Coronary artery (tissue), 2 donors: ENCODE measurements around the gene MYL12A.

Source experiments
- DNase-seq: peaks from one replicate; pipeline ENCODE4 v3.0.0-alpha.2; 2017; ENCODE audit warnings: low spot score
- H3K27ac ChIP-seq, 2 donors: fragments of 200-600 bp; sonication (generic); one replicate each; pipeline ENCODE4 v1.5.1; 2016 to 2019
- H3K4me3 ChIP-seq: fragments of 200-600 bp; sonication (generic); 2 replicates; pipeline ENCODE4 v1.5.1; 2016; ENCODE audit warnings: mild to moderate bottlenecking, moderate library complexity
- TF ChIP-seq, protein P1 (sequence below): fragments of 200-600 bp; sonication (generic); IDR thresholded peaks from one replicate; pipeline ENCODE4 v1.5.1; 2019; ENCODE audit warnings: antibody characterized with exemption

MYL12A gene

DNA sequence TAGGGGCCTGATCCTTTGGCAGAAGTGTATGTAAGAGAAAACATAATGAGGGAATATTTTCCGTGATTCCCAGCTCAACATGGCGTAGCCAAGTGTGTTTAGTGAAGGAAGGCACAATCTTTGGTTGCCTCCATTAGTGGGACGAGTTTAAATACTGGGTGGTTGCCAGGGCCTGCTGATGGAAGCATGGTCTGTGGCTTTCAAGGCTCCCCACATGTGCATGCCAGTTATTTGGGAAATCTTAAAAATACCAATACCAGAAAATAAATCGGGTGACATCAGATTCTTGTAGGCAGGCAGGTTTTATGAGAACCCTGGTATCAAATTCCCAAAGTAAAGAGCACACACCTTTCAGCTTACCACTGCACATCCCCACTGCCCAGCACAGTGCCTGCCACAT is 7.1 kb downstream of the MYL12A start:
- no peak for DNase-seq
- TF ChIP-seq, protein P1, sequence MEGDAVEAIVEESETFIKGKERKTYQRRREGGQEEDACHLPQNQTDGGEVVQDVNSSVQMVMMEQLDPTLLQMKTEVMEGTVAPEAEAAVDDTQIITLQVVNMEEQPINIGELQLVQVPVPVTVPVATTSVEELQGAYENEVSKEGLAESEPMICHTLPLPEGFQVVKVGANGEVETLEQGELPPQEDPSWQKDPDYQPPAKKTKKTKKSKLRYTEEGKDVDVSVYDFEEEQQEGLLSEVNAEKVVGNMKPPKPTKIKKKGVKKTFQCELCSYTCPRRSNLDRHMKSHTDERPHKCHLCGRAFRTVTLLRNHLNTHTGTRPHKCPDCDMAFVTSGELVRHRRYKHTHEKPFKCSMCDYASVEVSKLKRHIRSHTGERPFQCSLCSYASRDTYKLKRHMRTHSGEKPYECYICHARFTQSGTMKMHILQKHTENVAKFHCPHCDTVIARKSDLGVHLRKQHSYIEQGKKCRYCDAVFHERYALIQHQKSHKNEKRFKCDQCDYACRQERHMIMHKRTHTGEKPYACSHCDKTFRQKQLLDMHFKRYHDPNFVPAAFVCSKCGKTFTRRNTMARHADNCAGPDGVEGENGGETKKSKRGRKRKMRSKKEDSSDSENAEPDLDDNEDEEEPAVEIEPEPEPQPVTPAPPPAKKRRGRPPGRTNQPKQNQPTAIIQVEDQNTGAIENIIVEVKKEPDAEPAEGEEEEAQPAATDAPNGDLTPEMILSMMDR = no peak
- Histone ChIP-seq H3K27ac (peak overlapping the region in 1 of 2 donors; percentile 77), H3K4me3 (no peak overlapping the region)

DNA sequence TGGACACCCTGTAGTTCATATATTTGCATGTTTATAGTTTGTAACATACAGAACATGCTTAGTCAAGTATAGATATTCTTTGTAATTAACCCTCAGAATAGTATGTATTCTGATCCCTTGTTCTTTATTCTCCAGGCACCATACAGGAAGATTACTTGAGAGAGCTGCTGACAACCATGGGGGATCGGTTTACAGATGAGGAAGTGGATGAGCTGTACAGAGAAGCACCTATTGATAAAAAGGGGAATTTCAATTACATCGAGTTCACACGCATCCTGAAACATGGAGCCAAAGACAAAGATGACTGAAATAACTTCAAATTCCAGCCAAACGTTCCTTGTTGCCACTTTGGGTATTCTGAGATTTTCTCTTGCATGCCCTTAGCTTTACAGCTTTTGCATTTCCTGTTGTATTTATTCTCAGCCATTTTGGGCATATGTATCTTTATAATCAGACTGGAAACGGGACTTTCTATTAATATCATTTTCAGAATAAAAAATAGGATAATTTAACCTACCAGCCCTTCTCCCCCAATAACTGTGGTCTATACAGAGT is 8.1 kb downstream of the MYL12A start:
- Histone ChIP-seq H3K27ac (peak overlapping the region; percentile 19 to 77), H3K4me3 (no peak overlapping the region)
- no peak for DNase-seq
- TF ChIP-seq, protein P1 = no peak

DNA sequence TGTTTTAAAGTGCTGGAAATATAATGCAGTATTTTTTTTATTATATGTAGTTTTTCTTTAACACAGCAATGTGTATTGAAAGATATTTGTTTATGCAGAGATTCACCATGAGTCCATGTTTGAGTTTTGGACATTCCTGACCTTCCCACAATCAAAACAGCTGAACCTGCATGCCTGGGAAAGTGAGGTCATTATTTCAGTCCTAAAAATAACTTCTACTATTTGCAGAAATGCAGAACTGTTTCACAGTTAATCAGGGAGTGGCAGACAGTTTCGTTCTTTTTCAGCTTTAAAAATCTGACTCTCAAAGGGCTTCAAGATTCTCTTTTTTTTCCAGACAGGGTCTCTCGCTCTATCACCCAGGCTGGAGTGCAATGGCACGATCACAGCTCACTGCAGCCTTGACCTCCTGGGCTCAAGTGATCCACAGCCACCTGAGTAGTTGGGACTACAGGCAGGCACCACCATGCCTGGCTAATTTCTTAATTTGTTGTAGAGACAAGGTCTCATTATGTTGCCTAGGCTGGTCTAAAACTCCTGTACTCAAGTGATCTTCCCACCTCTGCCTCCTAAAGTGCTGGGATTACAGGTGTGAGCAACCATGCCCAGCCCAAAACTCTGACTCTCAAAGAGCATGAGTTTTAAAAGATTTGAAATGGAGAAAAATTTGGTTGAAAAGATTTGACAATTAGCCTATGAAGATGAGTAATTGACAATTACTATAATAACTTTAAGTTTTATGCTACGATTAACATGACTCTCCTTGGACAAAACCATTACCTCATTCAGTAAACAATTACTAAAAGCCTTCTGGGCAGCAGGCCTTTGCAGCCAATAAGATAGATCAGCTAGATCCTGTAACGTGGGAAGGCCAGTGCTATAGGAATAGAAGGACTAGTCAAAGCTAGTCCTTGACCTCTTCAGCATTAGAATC is 9.4 kb downstream of the MYL12A start:
- Histone ChIP-seq H3K4me3 (peak overlapping the region; percentile 6), H3K27ac (peak overlapping the region; percentile 60 to 77)
- DNase-seq = no peak
- TF ChIP-seq, protein P1 = no peak

DNA sequence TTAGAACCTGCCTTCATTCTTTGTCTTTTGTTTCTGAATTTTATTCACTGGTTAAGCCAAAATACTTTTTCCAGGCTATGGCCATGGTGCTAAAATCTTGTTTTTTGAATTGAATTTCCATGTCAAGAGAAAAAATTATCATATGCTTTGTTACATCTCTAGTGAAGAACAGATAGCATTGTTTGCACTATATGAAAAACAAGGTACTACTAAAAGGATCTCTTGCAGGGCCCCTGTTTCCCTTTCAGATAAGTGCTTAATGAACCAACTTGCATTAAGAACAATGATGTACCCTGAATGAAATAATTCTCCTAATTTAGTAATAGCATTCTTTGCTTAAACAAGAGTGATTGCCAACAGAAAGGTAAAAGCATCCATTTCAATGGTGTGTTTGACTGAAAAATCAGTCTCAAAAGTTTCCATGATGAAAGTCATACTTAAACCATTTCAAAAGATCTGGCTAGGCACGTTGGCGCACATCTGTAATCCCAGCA is 10.1 kb downstream of the MYL12A start:
- H3K27ac ChIP-seq = peak overlapping the region; percentile 60 to 77
- TF ChIP-seq, protein P1 = no peak
- DNase-seq = no peak
- no peak overlapping the region for H3K4me3 ChIP-seq

DNA sequence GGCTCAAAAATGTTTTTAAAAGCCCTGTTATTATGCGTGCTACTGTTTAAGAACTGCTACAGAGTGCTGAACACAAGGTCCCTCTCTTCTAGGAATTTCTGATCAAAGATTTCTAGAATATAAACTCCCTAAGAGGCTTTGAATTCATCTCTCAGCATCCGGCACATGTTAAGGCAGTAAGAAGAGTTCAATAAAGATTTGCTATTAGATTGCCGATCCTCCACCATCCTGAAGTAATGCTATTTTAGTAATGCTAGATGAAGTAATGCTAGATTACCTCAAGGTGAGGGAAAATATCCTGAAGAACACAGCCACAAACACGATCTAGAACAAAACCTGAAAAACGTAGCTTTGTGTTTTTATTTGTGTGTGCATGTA is 13.4 kb downstream of the MYL12A start:
- DNase-seq = no peak
- peak overlapping the region; percentile 98 for H3K4me3 ChIP-seq
- TF ChIP-seq, protein P1 = no peak
- peak overlapping the region; percentile 94 to 99 for H3K27ac ChIP-seq

DNA sequence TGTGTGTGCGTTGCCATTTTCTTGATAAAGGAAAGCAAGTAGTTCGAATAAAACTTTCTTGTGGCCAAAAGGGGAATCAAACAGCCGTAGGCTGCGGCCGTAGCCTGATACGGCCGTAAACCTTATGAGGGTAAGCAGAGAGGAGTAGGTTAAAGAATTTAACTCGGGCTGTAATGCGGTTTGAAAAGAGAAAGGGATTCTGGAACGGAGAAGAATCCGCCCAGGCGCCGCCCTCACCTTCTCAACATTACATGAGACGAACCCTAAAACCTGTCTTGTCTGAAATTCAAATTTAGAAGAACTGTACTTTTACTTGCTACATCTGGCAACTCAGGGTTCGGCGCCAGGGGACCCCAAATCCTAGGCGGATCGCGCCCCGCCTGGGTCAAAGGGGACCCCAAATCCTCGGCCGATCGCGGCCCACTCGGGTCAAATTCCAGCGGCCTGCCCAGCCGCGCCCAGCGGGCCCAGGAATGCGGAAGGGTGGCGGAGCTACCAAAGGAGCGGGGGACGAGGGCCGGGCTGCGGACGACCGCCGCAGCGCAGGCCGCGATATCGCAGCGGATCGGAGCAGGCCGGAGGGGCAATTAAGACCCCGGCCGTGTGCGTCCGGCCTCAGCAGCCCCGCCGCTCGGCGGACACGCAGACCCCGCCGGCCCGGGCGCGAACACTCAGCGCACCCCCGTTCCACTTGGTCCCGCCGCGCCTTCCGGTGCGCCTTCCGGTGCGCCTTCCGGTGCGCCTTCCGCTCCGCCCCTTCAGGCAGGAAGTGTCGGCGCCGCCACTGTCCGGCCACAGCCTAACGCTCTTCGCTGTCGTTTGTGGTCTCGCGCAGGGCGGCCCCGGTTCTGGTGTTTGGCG is 14.0 kb downstream of the MYL12A start, which contains the start of gene MYL12B:
TSS of gene MYL12B (plus strand) at position 761 of the 861 bp plus-strand sequence. CDS start 10,766 bp downstream, outside the sequence.
- peak; percentile 90 for DNase-seq
- peak within 1 kb of the TSS; percentile 98 for H3K4me3 ChIP-seq
- TF ChIP-seq, protein P1 = no peak
- peak within 1 kb of the TSS; percentile 94 to 99 for H3K27ac ChIP-seq
